ENCODE measurements around the gene COL4A2. TPM values are rescaled to one million over a fixed set of nuclear protein-coding genes. Genes with fewer than 3 reads are reported as not detected.

Gene COL4A2
- total RNA-seq, 1 donor from 2014 or later: not detected

DNA sequence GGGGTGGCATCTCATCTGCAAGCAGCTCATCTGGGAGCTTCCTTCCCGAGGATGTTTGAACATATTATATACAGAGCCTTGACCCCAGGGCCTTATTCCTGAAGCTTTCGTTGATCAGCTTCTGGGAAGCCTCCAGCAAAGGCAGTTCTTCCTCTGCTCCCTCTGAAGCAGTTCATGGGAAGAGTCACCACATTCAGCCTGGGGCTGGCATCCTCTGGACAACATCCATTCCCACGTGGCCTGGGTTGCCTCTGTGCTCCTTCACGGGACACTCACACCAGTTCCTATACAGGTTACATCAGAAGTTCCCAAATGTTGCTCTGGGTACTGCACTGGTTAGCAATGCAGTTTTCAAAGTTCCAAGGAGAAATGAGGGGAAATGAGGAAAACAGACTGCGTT is 29.6 kb downstream of the COL4A2 start:
- intact Hi-C loops (cut with micrococcal nuclease): no loop called here
- TF ChIP-seq, protein P1, sequence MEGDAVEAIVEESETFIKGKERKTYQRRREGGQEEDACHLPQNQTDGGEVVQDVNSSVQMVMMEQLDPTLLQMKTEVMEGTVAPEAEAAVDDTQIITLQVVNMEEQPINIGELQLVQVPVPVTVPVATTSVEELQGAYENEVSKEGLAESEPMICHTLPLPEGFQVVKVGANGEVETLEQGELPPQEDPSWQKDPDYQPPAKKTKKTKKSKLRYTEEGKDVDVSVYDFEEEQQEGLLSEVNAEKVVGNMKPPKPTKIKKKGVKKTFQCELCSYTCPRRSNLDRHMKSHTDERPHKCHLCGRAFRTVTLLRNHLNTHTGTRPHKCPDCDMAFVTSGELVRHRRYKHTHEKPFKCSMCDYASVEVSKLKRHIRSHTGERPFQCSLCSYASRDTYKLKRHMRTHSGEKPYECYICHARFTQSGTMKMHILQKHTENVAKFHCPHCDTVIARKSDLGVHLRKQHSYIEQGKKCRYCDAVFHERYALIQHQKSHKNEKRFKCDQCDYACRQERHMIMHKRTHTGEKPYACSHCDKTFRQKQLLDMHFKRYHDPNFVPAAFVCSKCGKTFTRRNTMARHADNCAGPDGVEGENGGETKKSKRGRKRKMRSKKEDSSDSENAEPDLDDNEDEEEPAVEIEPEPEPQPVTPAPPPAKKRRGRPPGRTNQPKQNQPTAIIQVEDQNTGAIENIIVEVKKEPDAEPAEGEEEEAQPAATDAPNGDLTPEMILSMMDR (IDR thresholded peaks at IDR 0.05): no peak
- Mint-ChIP-seq H3K4me3 (no peak overlapping the region), H3K9me3 (peaks cover 10% of the 10 kb centered on the region), H3K36me3 (ENCODE audit: low read depth) (no peaks in the 10 kb centered on the region), H3K4me1 (peaks cover 17% of the 10 kb centered on the region), H3K27ac (no peak overlapping the region), H3K27me3 (peaks cover 22% of the 10 kb centered on the region)
- DNase-seq (no peak), ATAC-seq (ENCODE audit: low read depth) (no peak)
- CTCF ChIA-PET: no interaction called here
- POLR2A ChIA-PET: no interaction called here

DNA sequence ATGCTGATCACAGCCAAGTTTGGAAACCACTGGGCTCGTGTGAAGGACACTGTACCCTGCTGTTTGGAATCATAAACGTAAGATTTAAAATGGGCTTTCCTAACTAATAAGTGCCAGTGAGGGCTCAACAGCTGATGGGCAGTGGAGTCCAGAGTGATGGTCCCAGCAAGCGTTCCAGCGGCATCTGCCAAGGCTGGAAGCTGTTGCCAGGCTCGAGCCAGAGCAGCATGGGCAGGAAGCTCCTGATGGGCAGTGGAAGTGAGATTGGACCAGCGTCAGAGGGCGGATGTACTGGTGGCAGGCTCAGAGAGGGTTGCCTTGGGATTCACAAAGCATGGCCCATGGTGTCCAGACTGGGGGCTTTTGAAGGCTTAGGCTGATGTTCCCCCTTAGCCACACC is 30.2 kb downstream of the COL4A2 start:
- no peak overlapping the region for H3K4me3 Mint-ChIP-seq
- intact Hi-C loops (cut with micrococcal nuclease): no loop called here
- H3K27ac Mint-ChIP-seq: no peak overlapping the region
- ChIA-PET POLR2A (no interaction called here), CTCF (no interaction called here)
- H3K36me3 Mint-ChIP-seq (ENCODE audit: low read depth): no peaks in the 10 kb centered on the region
- H3K4me1 Mint-ChIP-seq: peaks cover 20% of the 10 kb centered on the region
- peaks cover 10% of the 10 kb centered on the region for H3K9me3 Mint-ChIP-seq
- TF ChIP-seq, protein P1 (IDR thresholded peaks at IDR 0.05): no peak
- no peak for ATAC-seq (ENCODE audit: low read depth)
- no peak for DNase-seq
- H3K27me3 Mint-ChIP-seq: peaks cover 25% of the 10 kb centered on the region

DNA sequence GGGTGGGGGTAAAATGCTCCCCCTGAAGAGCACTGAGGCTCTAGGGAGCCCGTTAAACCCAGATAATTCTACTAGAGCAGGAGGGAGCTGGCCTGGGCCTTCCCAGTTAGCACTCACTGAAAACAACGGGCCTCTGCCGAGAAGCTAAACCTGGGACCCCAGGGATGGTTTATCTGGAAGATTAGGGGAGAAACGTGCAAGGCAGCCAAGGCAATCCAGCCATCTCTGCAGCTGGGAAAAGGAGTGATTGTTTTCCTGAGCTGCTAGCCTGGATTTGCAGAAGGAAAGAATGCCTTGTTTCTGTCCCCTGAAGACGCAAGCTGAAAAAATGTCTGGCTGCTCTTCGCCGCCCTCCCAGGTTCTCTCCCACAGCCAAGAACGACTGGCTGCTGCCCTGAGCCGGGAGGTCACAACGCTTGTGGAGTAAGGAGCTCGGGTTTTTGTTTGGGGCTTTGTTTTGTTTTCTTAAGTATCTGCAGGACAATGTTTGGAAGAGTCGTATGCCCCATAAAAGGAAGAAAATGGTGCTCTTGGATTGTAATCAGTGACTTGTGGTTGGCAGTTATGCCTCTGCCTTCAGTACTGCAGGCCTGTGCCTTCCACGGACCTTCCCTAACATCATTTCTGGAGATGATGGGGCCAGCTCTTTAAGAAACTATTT is 31.5 kb downstream of the COL4A2 start:
- Mint-ChIP-seq H3K27ac (no peak overlapping the region), H3K9me3 (peaks cover 10% of the 10 kb centered on the region), H3K4me3 (no peak overlapping the region), H3K4me1 (peaks cover 20% of the 10 kb centered on the region), H3K27me3 (peaks cover 16% of the 10 kb centered on the region), H3K36me3 (ENCODE audit: low read depth) (no peaks in the 10 kb centered on the region)
- DNase-seq (no peak), ATAC-seq (ENCODE audit: low read depth) (no peak)
- ChIA-PET CTCF (no interaction called here), POLR2A (no interaction called here)
- intact Hi-C loops (cut with micrococcal nuclease): no loop called here
- TF ChIP-seq, protein P1 (IDR thresholded peaks at IDR 0.05): no peak

DNA sequence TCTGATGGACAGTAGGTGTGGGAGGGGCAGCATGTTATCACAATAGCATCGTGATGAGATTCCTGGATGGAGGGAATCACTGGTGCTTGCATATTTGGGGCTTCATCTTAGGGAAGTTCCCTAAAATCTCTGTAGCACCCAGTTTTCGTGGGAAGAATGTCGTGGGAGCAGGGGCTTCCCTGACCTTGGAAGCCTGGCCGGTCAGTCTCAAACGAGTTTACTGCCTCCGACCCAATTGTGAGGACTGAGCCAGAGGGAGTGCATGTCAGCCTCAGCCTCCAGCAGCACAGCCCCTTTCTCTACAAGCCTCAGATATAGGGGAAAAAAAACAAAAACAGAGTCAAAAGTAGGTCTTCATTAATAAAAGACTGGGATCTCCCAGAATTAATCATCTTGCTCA is 32.2 kb downstream of the COL4A2 start:
- H3K27me3 Mint-ChIP-seq: peaks cover 15% of the 10 kb centered on the region
- no peak for DNase-seq
- intact Hi-C loops (cut with micrococcal nuclease): no loop called here
- H3K9me3 Mint-ChIP-seq: peaks cover 10% of the 10 kb centered on the region
- CTCF ChIA-PET: no interaction called here
- TF ChIP-seq, protein P1 (IDR thresholded peaks at IDR 0.05): no peak
- H3K36me3 Mint-ChIP-seq (ENCODE audit: low read depth): no peaks in the 10 kb centered on the region
- no peak for ATAC-seq (ENCODE audit: low read depth)
- no peak overlapping the region for H3K27ac Mint-ChIP-seq
- peaks cover 20% of the 10 kb centered on the region for H3K4me1 Mint-ChIP-seq
- H3K4me3 Mint-ChIP-seq: no peak overlapping the region
- POLR2A ChIA-PET: no interaction called here

DNA sequence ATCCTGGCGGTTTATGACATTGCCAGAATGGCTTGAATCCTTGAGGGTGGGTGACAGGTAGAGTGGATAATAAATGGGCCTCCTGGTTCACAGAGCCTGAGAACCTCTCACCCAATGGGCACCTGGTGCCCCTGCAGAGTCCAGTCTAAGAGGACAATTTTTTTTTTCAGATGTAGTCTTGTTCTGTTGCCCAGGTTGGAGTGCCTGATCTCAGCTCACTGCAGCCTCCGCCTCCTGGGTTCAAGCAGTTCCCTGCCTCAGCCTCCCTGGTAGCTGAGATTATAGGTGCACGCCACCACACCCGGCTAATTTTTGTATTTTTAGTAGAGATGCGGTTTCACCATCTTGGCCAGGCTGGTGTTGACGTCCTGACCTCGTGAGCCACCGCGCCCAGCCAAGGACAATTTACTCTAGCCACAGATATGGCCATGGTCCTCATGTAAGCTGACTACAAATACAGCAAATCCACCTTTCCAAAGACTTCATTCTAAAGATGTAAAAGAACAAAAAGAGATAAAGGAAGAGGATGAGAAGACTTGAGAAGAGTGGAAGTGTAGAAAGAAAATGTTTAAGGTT is 33.0 kb downstream of the COL4A2 start:
- ATAC-seq (ENCODE audit: low read depth) (no peak), DNase-seq (no peak)
- ChIA-PET CTCF (no interaction called here), POLR2A (no interaction called here)
- H3K9me3 Mint-ChIP-seq: peaks cover 3% of the 10 kb centered on the region
- H3K27ac Mint-ChIP-seq: no peak overlapping the region
- H3K4me3 Mint-ChIP-seq: peak overlapping the region; percentile 73
- H3K27me3 Mint-ChIP-seq: peaks cover 15% of the 10 kb centered on the region
- H3K4me1 Mint-ChIP-seq: peaks cover 20% of the 10 kb centered on the region
- TF ChIP-seq, protein P1 (IDR thresholded peaks at IDR 0.05): no peak
- intact Hi-C loops (cut with micrococcal nuclease): no loop called here
- no peaks in the 10 kb centered on the region for H3K36me3 Mint-ChIP-seq (ENCODE audit: low read depth)
